ENCODE results near the gene RGR. TPM values are rescaled to one million over a fixed set of nuclear protein-coding genes. Genes with fewer than 3 reads are reported as not detected.
"Not testable (repeated sequence)": the region's sequence is repeated elsewhere in the genome, so short reads cannot be mapped to it uniquely, and the experiment has no call there.

The RGR gene
- total RNA-seq, 8 experiments from 2014 or later: 0.36 to 5.2 (median 1.1) TPM; not detected in 1

- Histone ChIP-seq H3K4me1 (replicated peaks in 1 of 2) (peaks cover 3 to 5% of the 10 kb centered on the region in 2 donors), H3K27ac (no peak overlapping the region), H3K4me3 (no peak overlapping the region)
- ATAC-seq (replicated peaks in 6 of 8): peak in 4 of 8 experiments; percentile 53 to 85 (median 74)
- in situ Hi-C loops (cut with MboI; ENCODE audit: low pct_unique_long_range_greater_than_20kb in 2 of 9, low sequenced_read_pairs in 9 of 9, unreplicated experiment in 9 of 9): loop anchor here in 8 of 9 experiments (10.0 to 25.0 kb wide), 4 partner anchors 257 to 277 kb away; no protein-coding TSS in a partner anchor
- 29 to 75% (median 50%) methylated on average over 2 to 6 of the region's 7 CpGs; no CpG with 5 or more reads in 1 of the 10 experiments for WGBS, 10 experiments
Observed at GRCh38 chr10:84267503-84268126, 22.8 kb downstream of the RGR start.

GRCh38 chr10:84269162-84269561 is 24.3 kb downstream of the RGR start:
- peak in 2 of 8 experiments; percentile 15 to 24 for ATAC-seq (replicated peaks in 6 of 8)
- 17 to 100% (median 67%) methylated on average over 1 of the region's 1 CpG; no CpG with 5 or more reads in 2 of the 10 experiments for WGBS, 10 experiments
- Histone ChIP-seq H3K4me3 (no peak overlapping the region), H3K4me1 (replicated peaks in 1 of 2) (peaks cover 3 to 5% of the 10 kb centered on the region in 2 donors), H3K27ac (no peak overlapping the region)
- in situ Hi-C loops (cut with MboI; ENCODE audit: low pct_unique_long_range_greater_than_20kb in 2 of 9, low sequenced_read_pairs in 9 of 9, unreplicated experiment in 9 of 9): loop anchor here in 8 of 9 experiments (10.0 to 25.0 kb wide), 4 partner anchors 256 to 276 kb away; no protein-coding TSS in a partner anchor

- peak in 1 of 8 experiments; percentile 14 for ATAC-seq (replicated peaks in 6 of 8)
- Histone ChIP-seq H3K4me3 (no peak overlapping the region), H3K4me1 (replicated peaks in 1 of 2) (peaks cover 2 to 3% of the 10 kb centered on the region in 2 donors), H3K27ac (no peak overlapping the region)
- 0 to 83% (median 56%) methylated on average over 1 to 2 of the region's 2 CpGs for WGBS, 10 experiments
- in situ Hi-C loops (cut with MboI; ENCODE audit: low pct_unique_long_range_greater_than_20kb in 2 of 9, low sequenced_read_pairs in 9 of 9, unreplicated experiment in 9 of 9): loop anchor here in 8 of 9 experiments (10.0 to 25.0 kb wide), 4 partner anchors 255 to 275 kb away; no protein-coding TSS in a partner anchor
Observed at GRCh38 chr10:84269773-84270172, 24.9 kb downstream of the RGR start.

GRCh38 chr10:84270708-84271107 is 25.9 kb downstream of the RGR start:
- in situ Hi-C loops (cut with MboI; ENCODE audit: low pct_unique_long_range_greater_than_20kb in 2 of 9, low sequenced_read_pairs in 9 of 9, unreplicated experiment in 9 of 9): loop anchor here in 3 of 9 experiments (25.0 kb wide), 1 partner anchor 267 kb away; no protein-coding TSS in a partner anchor

GRCh38 chr10:84279876-84280475 is 35.1 kb downstream of the RGR start:
- Histone ChIP-seq H3K4me3 (peak overlapping the region; percentile 32 to 57 (median 44)), H3K27ac (peak overlapping the region; percentile 76 to 78)
- in situ Hi-C loops (cut with MboI; ENCODE audit: low pct_unique_long_range_greater_than_20kb in 2 of 9, low sequenced_read_pairs in 9 of 9, unreplicated experiment in 9 of 9); H3K4me1 ChIP-seq (replicated peaks in 1 of 2): not testable (repeated sequence)
- ATAC-seq (replicated peaks in 6 of 8): peak in 5 of 8 experiments; percentile 57 to 75 (median 59)
- WGBS, 10 experiments: 0 to 29% (median 24%) methylated on average over 2 to 6 of the region's 31 CpGs; no CpG with 5 or more reads in 6 of the 10 experiments

More at GRCh38 chr10:84270708-84271107, 25.9 kb downstream of the RGR start:
- ATAC-seq (replicated peaks in 6 of 8): no peak
- 56 to 100% (median 96%) methylated on average over 1 of the region's 1 CpG; no CpG with 5 or more reads in 4 of the 10 experiments for WGBS, 10 experiments
- Histone ChIP-seq H3K27ac (no peak overlapping the region), H3K4me3 (no peak overlapping the region), H3K4me1 (replicated peaks in 1 of 2) (no peaks in the 10 kb centered on the region)

GRCh38 chr10:84286695-84287094 is 41.8 kb downstream of the RGR start:
- Histone ChIP-seq H3K4me1 (replicated peaks in 1 of 2) (no peaks in the 10 kb centered on the region), H3K4me3 (no peak overlapping the region), H3K27ac (no peak overlapping the region)
- ATAC-seq (replicated peaks in 6 of 8): no peak
- in situ Hi-C loops (cut with MboI; ENCODE audit: low pct_unique_long_range_greater_than_20kb in 2 of 9, low sequenced_read_pairs in 9 of 9, unreplicated experiment in 9 of 9): no loop called here

GRCh38 chr10:84288151-84288550 is 43.3 kb downstream of the RGR start:
- no peak for ATAC-seq (replicated peaks in 6 of 8)
- H3K4me3 ChIP-seq: no peak overlapping the region
- WGBS, 10 experiments: 88 to 100% (median 100%) methylated on average over 1 of the region's 1 CpG; no CpG with 5 or more reads in 7 of the 10 experiments
- no peak overlapping the region for H3K27ac ChIP-seq
- in situ Hi-C loops (cut with MboI; ENCODE audit: low pct_unique_long_range_greater_than_20kb in 2 of 9, low sequenced_read_pairs in 9 of 9, unreplicated experiment in 9 of 9): no loop called here
- H3K4me1 ChIP-seq (replicated peaks in 1 of 2): no peaks in the 10 kb centered on the region

- in situ Hi-C loops (cut with MboI; ENCODE audit: low pct_unique_long_range_greater_than_20kb in 2 of 9, low sequenced_read_pairs in 9 of 9, unreplicated experiment in 9 of 9): no loop called here
- WGBS, 10 experiments: 0 to 100% (median 78%) methylated on average over 1 of the region's 1 CpG; no CpG with 5 or more reads in 3 of the 10 experiments
- no peaks in the 10 kb centered on the region for H3K4me1 ChIP-seq (replicated peaks in 1 of 2)
- ATAC-seq (replicated peaks in 6 of 8): no peak
- no peak overlapping the region for H3K27ac ChIP-seq
- no peak overlapping the region for H3K4me3 ChIP-seq
Observed at GRCh38 chr10:84289521-84290200, 44.8 kb downstream of the RGR start.

GRCh38 chr10:84290235-84290634 is 45.4 kb downstream of the RGR start:
- no peak for ATAC-seq (replicated peaks in 6 of 8)
- no peak overlapping the region for H3K4me3 ChIP-seq
- WGBS, 10 experiments: 0 to 100% (median 33%) methylated on average over 1 to 3 of the region's 3 CpGs; no CpG with 5 or more reads in 2 of the 10 experiments
- no peaks in the 10 kb centered on the region for H3K4me1 ChIP-seq (replicated peaks in 1 of 2)
- in situ Hi-C loops (cut with MboI; ENCODE audit: low pct_unique_long_range_greater_than_20kb in 2 of 9, low sequenced_read_pairs in 9 of 9, unreplicated experiment in 9 of 9): no loop called here
- no peak overlapping the region for H3K27ac ChIP-seq

GRCh38 chr10:84291384-84291783 is 46.5 kb downstream of the RGR start:
- no peak overlapping the region for H3K4me3 ChIP-seq
- no peak overlapping the region for H3K27ac ChIP-seq
- WGBS, 10 experiments: 20 to 100% (median 59%) methylated on average over 1 of the region's 1 CpG; no CpG with 5 or more reads in 4 of the 10 experiments
- no peaks in the 10 kb centered on the region for H3K4me1 ChIP-seq (replicated peaks in 1 of 2)
- ATAC-seq (replicated peaks in 6 of 8): peak in 4 of 8 experiments; percentile 46 to 87 (median 82)
- in situ Hi-C loops (cut with MboI; ENCODE audit: low pct_unique_long_range_greater_than_20kb in 2 of 9, low sequenced_read_pairs in 9 of 9, unreplicated experiment in 9 of 9): no loop called here

- 100% methylated on average over 2 of the region's 2 CpGs; no CpG with 5 or more reads in 9 of the 10 experiments for WGBS, 10 experiments
- ATAC-seq (replicated peaks in 6 of 8): no peak
- H3K4me1 ChIP-seq (replicated peaks in 1 of 2): no peaks in the 10 kb centered on the region
- in situ Hi-C loops (cut with MboI; ENCODE audit: low pct_unique_long_range_greater_than_20kb in 2 of 9, low sequenced_read_pairs in 9 of 9, unreplicated experiment in 9 of 9): no loop called here
- H3K27ac ChIP-seq: no peak overlapping the region
- no peak overlapping the region for H3K4me3 ChIP-seq
Observed at GRCh38 chr10:84292502-84292901, 47.6 kb downstream of the RGR start.

GRCh38 chr10:84293171-84293570 is 48.3 kb downstream of the RGR start:
- no peak for ATAC-seq (replicated peaks in 6 of 8)
- in situ Hi-C loops (cut with MboI; ENCODE audit: low pct_unique_long_range_greater_than_20kb in 2 of 9, low sequenced_read_pairs in 9 of 9, unreplicated experiment in 9 of 9): no loop called here
- Histone ChIP-seq H3K4me1 (replicated peaks in 1 of 2) (no peaks in the 10 kb centered on the region), H3K4me3 (no peak overlapping the region), H3K27ac (no peak overlapping the region)
- 0 to 100% (median 80%) methylated on average over 1 of the region's 1 CpG; no CpG with 5 or more reads in 5 of the 10 experiments for WGBS, 10 experiments

GRCh38 chr10:84293574-84294016 is 48.7 kb downstream of the RGR start:
- WGBS, 10 experiments: 20 to 100% (median 66%) methylated on average over 1 to 3 of the region's 4 CpGs; no CpG with 5 or more reads in 2 of the 10 experiments
- in situ Hi-C loops (cut with MboI; ENCODE audit: low pct_unique_long_range_greater_than_20kb in 2 of 9, low sequenced_read_pairs in 9 of 9, unreplicated experiment in 9 of 9): no loop called here
- peak in 5 of 8 experiments; percentile 47 to 90 (median 74) for ATAC-seq (replicated peaks in 6 of 8)
- Histone ChIP-seq H3K27ac (no peak overlapping the region), H3K4me3 (no peak overlapping the region), H3K4me1 (replicated peaks in 1 of 2) (no peaks in the 10 kb centered on the region)

Measured in motor neuron (in vitro differentiated cells).